Stimulated activated naive CD8-positive, alpha-beta T cell treated with anti-CD3 and anti-CD28 coated beads, Interleukin-15, Interleukin-2, amounts not matched to agents 100 ng/mL and 50 ng/mL, for 24 hours (primary cell): ENCODE measurements around the gene DAPK1.

Experiments
- H3K27ac Mint-ChIP-seq: one replicate; pipeline ENCODE4 v1.8.0; 2021; ENCODE audit warnings: mild to moderate bottlenecking, mixed read lengths
- H3K27me3 Mint-ChIP-seq: one replicate; pipeline ENCODE4 v1.8.0; 2021; ENCODE audit warnings: mixed read lengths
- H3K36me3 Mint-ChIP-seq: one replicate; pipeline ENCODE4 v1.8.0; 2021; ENCODE audit warnings: low read depth, mixed read lengths
- H3K4me1 Mint-ChIP-seq: one replicate; pipeline ENCODE4 v1.8.0; 2021; ENCODE audit warnings: low read depth, mixed read lengths
- H3K4me3 Mint-ChIP-seq: one replicate; pipeline ENCODE4 v1.8.0; 2021; ENCODE audit warnings: mild to moderate bottlenecking, mixed read lengths
- H3K9me3 Mint-ChIP-seq: one replicate; pipeline ENCODE4 v1.8.0; 2021; ENCODE audit warnings: mixed read lengths

DAPK1 gene

GRCh38 chr9:87748881-87749280 lies 251.2 kb downstream of the DAPK1 start:
- Mint-ChIP-seq H3K9me3 (no peaks in the 10 kb centered on the region), H3K4me1 (no peaks in the 10 kb centered on the region), H3K27me3 (peaks cover 17% of the 10 kb centered on the region), H3K27ac (no peak overlapping the region), H3K36me3 (no peaks in the 10 kb centered on the region), H3K4me3 (no peak overlapping the region)

- H3K9me3 Mint-ChIP-seq = no peaks in the 10 kb centered on the region
- H3K4me1 Mint-ChIP-seq = no peaks in the 10 kb centered on the region
- H3K27me3 Mint-ChIP-seq = peaks cover 17% of the 10 kb centered on the region
These were observed 251.8 kb downstream of the DAPK1 start for GRCh38 chr9:87749335-87750035.

GRCh38 chr9:87750726-87751125 lies 253.1 kb downstream of the DAPK1 start:
- no peak overlapping the region for H3K4me3 Mint-ChIP-seq
- H3K9me3 Mint-ChIP-seq = peaks cover 8% of the 10 kb centered on the region
- H3K27me3 Mint-ChIP-seq = peaks cover 17% of the 10 kb centered on the region
- H3K27ac Mint-ChIP-seq = no peak overlapping the region
- no peaks in the 10 kb centered on the region for H3K36me3 Mint-ChIP-seq
- H3K4me1 Mint-ChIP-seq = no peaks in the 10 kb centered on the region

More at GRCh38 chr9:87749335-87750035, 251.8 kb downstream of the DAPK1 start:
- Mint-ChIP-seq H3K36me3 (no peaks in the 10 kb centered on the region), H3K27ac (no peak overlapping the region), H3K4me3 (no peak overlapping the region)

GRCh38 chr9:87751423-87751822 lies 253.8 kb downstream of the DAPK1 start:
- no peaks in the 10 kb centered on the region for H3K36me3 Mint-ChIP-seq
- H3K4me1 Mint-ChIP-seq = no peaks in the 10 kb centered on the region
- no peak overlapping the region for H3K27ac Mint-ChIP-seq
- peaks cover 8% of the 10 kb centered on the region for H3K9me3 Mint-ChIP-seq
- H3K4me3 Mint-ChIP-seq = no peak overlapping the region
- peaks cover 17% of the 10 kb centered on the region for H3K27me3 Mint-ChIP-seq

GRCh38 chr9:87751868-87752267 lies 254.2 kb downstream of the DAPK1 start:
- Mint-ChIP-seq H3K9me3 (peaks cover 8% of the 10 kb centered on the region), H3K36me3 (no peaks in the 10 kb centered on the region), H3K4me1 (no peaks in the 10 kb centered on the region), H3K4me3 (no peak overlapping the region), H3K27me3 (peaks cover 17% of the 10 kb centered on the region), H3K27ac (no peak overlapping the region)

GRCh38 chr9:87753313-87753712 lies 255.6 kb downstream of the DAPK1 start:
- peaks cover 16% of the 10 kb centered on the region for H3K27me3 Mint-ChIP-seq
- peaks cover 8% of the 10 kb centered on the region for H3K9me3 Mint-ChIP-seq
- no peak overlapping the region for H3K4me3 Mint-ChIP-seq
- H3K4me1 Mint-ChIP-seq = no peaks in the 10 kb centered on the region
- no peak overlapping the region for H3K27ac Mint-ChIP-seq
- H3K36me3 Mint-ChIP-seq = no peaks in the 10 kb centered on the region
